ENCODE results near the gene UBE2I.

The UBE2I gene

DNA sequence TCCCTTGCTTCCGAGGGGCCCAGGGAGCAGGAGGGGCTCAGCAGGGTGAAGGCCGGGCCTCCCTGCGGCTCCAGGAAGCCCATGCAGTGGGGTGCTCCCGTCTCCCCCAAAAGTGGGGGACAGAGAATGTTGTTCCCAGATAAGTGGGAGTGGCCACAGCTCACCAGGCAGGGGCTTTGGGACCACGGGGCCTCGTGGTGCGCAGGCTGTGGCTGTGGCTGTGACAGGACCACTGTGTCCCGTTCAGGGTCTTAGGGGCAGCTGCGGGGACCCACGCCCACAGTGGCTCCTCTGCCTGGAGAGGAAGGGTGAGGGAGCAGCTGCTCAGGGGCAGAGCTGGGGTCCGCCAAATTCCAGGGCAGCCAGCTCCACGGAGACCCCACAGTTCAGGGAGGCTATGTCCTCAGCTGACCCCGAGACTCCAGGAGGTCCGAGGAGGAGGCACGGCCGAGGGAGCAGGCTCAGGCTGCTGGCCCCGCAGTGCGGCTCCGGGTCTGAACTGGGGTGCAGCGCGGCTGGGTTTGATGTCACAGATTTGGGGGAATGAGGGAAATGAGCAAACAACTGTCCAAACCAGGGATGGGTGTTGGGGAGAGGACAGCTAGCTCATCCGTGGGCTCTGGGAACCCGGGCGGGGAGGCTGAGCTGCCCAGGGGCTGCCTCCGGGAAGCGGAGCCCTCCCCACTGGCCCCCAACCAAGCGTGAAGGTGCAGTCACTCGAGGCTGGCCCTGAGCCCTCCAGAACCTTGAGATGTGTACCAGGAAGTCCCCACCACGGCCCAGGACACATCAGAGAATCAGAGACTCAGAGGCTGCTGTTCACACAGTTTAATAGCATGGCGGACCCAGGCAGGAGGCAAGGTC is 30.1 kb upstream of the UBE2I start:
- no peak for FAIRE-seq
- TF ChIP-seq TAF1 (IDR thresholded peaks at IDR 0.05; ENCODE audit: borderline replicate concordance, low read depth, low read length), result no peak
- TF ChIP-seq POLR2A (IDR thresholded peaks at IDR 0.05; ENCODE audit: low read depth, low read length), result no peak
- no peak for TF ChIP-seq POLR2AphosphoS5 (IDR thresholded peaks at IDR 0.05; ENCODE audit: low read depth, low read length)
- DNase-seq (ENCODE audit: insufficient read length), result no peak

DNA sequence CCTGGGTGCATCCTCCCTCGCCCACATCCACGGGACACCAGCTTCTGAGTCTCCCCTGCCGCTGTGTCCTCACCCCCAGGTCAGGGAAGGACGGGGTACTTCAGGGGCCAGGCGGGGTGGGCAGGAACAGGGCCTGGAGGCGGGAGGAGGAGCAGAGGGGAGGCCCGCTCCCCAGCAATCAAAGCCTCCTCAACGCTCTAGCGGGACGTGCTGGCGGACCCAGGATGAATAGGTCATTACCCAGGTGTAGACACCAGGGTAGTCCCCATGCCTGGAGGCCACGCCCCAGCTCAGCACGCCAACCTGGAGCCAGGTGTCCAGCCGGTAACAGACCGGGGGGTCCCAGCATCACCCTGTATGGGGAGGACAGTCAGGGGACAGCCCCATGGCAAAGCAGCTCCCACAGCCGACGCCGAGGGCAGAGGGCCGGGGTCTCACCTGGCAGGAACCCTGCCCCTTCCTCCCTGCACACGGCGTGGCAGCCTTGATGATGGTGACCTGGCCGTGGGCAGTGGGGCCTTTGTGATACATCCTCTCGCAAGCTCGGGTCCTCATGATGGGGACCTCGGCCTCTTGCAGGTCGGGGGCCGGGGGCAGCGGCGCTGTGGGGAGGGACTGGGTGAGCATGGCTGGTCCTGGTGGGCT is 29.4 kb upstream of the UBE2I start:
- DNase-seq (ENCODE audit: insufficient read length), result no peak
- FAIRE-seq, result no peak
- no peak for TF ChIP-seq POLR2AphosphoS5 (IDR thresholded peaks at IDR 0.05; ENCODE audit: low read depth, low read length)
- no peak for TF ChIP-seq POLR2A (IDR thresholded peaks at IDR 0.05; ENCODE audit: low read depth, low read length)
- no peak for TF ChIP-seq TAF1 (IDR thresholded peaks at IDR 0.05; ENCODE audit: borderline replicate concordance, low read depth, low read length)

DNA sequence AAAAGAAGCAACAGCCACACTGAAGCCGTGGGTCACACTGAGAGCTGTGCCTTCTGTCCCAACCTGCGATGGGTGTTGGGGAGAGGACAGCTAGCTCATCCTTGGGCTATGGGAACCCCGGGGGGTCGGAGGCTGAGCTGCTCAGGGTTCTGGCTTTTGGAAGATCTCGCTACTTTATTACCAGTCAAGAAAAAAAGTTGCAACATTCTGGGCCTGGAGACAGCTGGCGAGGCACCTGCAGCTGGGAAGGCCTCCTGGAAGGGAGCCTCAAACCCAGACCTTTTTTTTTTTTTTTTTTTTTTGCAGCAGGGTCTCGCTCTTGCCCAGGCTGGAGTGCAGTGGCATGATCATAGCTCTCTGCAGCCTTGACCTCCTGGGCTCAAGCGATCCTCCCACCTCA is 28.7 kb upstream of the UBE2I start:
- DNase-seq (ENCODE audit: insufficient read length) (no peak), FAIRE-seq (no peak)
- TF ChIP-seq POLR2AphosphoS5 (IDR thresholded peaks at IDR 0.05; ENCODE audit: low read depth, low read length) (no peak), TAF1 (IDR thresholded peaks at IDR 0.05; ENCODE audit: borderline replicate concordance, low read depth, low read length) (no peak), POLR2A (IDR thresholded peaks at IDR 0.05; ENCODE audit: low read depth, low read length) (no peak)

DNA sequence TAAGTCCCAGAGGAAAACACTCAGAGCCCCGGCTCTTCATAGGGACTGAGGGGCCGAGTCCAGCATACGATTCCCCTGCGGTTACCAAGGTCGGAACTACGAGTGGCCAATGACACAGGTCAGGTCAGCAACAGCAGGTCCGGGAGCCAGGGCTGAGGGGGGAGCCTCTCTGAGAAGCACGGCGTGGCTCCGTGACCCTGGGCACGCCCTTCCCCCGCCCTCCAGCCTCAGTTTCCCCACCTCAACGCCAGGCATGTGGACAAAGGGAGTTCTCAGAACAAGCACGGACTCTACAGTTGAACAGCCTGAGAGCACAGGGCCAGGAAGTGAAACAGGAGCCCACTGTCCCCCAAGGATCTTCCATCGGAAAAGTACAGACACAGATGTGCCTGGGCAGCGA is 27.9 kb upstream of the UBE2I start:
- no peak for TF ChIP-seq TAF1 (IDR thresholded peaks at IDR 0.05; ENCODE audit: borderline replicate concordance, low read depth, low read length)
- TF ChIP-seq POLR2AphosphoS5 (IDR thresholded peaks at IDR 0.05; ENCODE audit: low read depth, low read length), result no peak
- TF ChIP-seq POLR2A (IDR thresholded peaks at IDR 0.05; ENCODE audit: low read depth, low read length), result no peak
- DNase-seq (ENCODE audit: insufficient read length), result no peak
- FAIRE-seq, result no peak

DNA sequence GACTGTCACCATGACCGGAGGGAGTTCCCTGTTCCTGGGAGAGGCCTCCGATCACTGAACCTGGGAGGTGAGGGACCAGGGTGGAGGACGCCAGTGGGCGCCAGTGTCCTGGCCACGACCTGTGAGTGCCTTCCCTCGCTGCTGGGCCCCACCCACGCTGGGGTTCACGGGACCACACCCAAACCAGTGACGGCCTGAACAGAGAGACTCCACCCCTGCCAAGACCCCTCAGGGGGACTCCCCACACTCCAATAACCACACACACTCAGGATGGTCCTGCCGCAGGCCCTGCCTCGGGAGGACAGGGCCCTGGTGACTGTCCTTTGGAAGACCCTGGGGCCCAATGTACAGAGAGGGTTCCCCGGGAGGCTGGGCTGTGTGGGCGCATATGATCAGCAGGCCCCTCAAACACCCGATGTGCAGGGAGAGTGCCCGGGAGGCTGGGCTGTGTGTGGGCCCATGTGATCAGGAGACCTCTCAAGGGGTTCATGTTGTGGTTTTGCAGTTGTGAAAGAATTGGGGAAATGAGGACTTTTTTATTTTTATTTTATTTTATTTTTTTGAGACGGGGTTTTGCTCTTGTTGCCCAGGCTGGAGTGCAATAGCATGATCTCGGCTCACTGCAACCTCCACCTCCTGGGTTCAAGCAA is 27.0 kb upstream of the UBE2I start:
- DNase-seq (ENCODE audit: insufficient read length) (no peak), FAIRE-seq (no peak)
- no peak for TF ChIP-seq POLR2AphosphoS5 (IDR thresholded peaks at IDR 0.05; ENCODE audit: low read depth, low read length)
- TF ChIP-seq TAF1 (IDR thresholded peaks at IDR 0.05; ENCODE audit: borderline replicate concordance, low read depth, low read length), result no peak
- TF ChIP-seq POLR2A (IDR thresholded peaks at IDR 0.05; ENCODE audit: low read depth, low read length), result no peak

DNA sequence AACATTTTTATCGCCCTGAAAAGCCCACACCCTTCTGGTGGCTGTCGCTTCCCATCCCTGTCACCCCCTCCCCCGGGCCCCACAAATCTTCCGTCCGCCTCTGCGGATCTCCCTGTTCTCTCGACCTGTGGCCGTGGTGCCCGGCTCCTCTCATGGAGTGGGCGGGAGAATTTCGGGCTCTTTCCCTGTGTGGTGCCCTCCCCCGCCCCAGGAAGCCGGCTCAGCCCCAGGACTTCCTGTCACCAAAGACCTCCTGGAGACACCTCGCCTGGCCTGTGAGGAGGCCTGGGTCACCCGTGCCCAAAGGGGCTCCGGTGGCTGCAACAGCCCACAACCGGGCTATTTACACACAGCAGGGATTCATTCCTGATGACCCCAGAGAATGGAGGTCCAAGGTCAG is 26.1 kb upstream of the UBE2I start:
- TF ChIP-seq POLR2AphosphoS5 (IDR thresholded peaks at IDR 0.05; ENCODE audit: low read depth, low read length) (no peak), TAF1 (IDR thresholded peaks at IDR 0.05; ENCODE audit: borderline replicate concordance, low read depth, low read length) (no peak), POLR2A (IDR thresholded peaks at IDR 0.05; ENCODE audit: low read depth, low read length) (no peak)
- FAIRE-seq (no peak), DNase-seq (ENCODE audit: insufficient read length) (no peak)

DNA sequence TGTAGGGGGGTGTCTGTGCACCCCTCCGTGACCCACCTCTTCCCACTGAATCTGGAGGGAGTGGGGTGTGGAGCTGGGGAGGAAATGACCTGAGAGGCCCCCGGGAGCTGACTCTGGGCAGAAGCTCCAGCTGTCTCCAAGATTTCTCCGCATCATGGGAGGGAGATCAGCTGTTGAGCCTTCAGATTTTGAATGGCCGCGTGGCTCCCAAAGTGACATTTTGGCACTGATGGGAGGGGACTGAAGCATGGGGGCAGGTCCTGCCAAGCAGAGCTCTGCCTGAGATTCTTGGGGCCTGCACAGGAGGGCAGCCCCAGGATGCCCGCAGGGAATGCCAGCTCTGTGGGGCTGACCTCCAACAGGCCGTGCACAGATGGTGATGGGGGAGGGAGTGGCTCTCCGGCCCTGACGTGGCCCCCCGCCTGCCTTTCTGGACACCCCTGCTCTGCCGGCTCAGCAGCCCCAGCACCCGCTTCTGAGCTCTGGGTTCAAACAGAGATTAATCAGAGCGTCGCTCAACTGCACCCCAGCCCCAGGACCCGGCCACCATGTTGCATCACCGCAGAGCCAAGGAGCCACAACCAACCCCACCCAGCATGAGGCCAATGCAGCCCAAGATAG is 25.3 kb upstream of the UBE2I start:
- no peak for TF ChIP-seq POLR2AphosphoS5 (IDR thresholded peaks at IDR 0.05; ENCODE audit: low read depth, low read length)
- TF ChIP-seq POLR2A (IDR thresholded peaks at IDR 0.05; ENCODE audit: low read depth, low read length), result no peak
- TF ChIP-seq TAF1 (IDR thresholded peaks at IDR 0.05; ENCODE audit: borderline replicate concordance, low read depth, low read length), result no peak
- FAIRE-seq, result no peak

DNA sequence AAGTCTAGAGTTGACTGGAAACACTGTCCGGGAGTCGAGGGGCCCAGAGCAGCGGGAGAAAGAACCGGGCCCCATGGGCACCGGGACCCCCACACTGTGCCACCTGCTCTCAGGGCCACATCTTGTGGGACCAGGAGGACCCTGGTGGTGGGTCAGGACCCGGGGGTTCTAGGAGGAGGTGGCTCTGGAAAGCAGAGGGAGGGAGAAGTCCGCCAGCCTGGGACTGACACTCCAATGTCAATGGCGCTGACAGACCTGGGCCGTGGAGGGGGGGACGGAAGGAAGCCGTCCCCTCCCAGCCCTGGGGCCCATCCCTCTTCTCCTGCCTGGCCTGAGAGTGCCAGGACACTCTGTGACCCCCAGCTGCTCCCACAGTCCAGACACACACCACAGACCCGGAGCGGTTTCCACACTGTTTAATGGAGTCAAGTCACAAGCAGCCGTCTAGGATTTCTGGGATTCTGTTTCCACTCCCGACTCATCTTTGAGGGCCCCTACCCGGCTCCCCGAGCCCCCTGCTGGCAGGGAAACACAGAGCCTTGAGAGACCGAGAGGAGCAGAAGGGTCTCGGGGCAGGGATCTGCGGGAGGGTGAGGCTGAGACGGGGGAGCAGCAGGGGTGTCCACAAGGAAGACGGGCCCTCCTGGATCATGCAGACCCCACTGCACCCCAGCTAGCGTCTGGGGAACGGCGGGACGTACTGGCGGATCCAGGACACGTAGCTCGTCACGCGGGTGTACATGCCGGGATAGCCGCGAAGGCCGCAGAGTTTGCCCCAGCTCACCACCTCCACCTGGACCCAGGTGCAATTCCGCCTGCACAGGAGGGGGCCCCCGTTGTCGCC is 23.5 kb upstream of the UBE2I start:
- DNase-seq (ENCODE audit: insufficient read length) (no peak), FAIRE-seq (no peak)
- TF ChIP-seq POLR2A (IDR thresholded peaks at IDR 0.05; ENCODE audit: low read depth, low read length), result no peak
- TF ChIP-seq TAF1 (IDR thresholded peaks at IDR 0.05; ENCODE audit: borderline replicate concordance, low read depth, low read length), result no peak
- no peak for TF ChIP-seq POLR2AphosphoS5 (IDR thresholded peaks at IDR 0.05; ENCODE audit: low read depth, low read length)

More for the DNA sequence above, 25.3 kb upstream of the UBE2I start:
- DNase-seq (ENCODE audit: insufficient read length), result no peak

DNA sequence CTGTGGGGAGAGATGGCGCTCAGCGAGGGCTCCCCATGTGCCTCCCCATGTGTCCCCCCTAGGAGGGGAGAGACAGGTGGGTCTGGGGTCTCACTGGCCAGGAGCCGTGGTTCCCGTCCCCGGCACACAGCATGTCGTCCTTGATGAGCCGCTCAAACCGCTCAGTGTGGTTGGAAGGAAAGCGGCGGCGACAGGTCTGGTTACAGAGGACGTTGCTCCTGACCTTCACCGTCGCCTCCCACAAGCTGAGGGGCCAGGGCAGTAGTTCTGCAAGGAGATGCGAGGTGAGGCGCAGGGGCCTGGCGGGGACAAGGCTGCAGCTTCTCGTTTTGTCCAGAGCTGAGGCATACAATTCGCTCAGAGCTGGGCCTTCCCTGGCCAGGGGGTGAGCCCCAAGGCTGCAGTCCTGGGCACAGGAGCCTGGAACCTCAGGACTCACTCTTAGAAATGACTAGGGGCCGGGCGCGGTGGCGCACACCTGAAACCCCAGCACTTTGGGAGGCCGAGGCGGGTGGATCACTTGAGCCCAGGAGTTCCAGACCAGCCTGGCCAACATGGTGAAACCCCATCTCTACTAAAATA is 22.8 kb upstream of the UBE2I start:
- FAIRE-seq (no peak), DNase-seq (ENCODE audit: insufficient read length) (no peak)
- TF ChIP-seq TAF1 (IDR thresholded peaks at IDR 0.05; ENCODE audit: borderline replicate concordance, low read depth, low read length) (no peak), POLR2A (IDR thresholded peaks at IDR 0.05; ENCODE audit: low read depth, low read length) (no peak), POLR2AphosphoS5 (IDR thresholded peaks at IDR 0.05; ENCODE audit: low read depth, low read length) (no peak)

DNA sequence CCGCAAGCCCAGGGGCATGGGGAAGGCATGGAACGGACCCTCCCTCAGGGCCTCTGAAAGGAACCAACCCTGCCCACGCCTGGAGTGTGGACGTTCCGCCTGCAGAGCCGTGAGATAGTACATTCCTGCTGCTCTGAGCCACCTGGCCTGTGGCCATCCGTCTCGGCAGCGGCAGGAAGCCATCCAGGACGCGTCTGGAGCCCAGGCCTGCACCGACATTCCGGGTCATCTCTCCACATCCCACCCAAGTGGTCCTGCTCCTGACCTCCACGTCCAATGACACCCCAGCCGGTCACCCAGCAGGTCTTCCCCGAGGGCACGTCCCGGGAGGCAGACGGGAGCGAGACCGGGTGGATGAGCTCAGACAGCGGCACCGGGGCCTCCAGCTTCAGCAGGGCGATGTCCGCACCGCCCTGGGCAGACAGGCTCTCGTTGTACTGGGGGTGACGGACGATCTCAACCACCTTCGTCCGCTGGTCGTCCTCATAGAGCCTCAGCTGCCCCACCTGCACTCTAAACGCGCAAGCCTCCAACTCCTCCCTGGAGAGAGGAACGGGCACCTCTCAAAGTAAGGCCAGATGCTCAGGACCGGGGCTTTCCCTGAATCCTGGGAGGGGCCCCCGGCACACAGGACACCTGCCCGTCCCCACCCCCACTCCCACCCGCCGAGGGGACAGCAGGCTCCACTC is 21.3 kb upstream of the UBE2I start:
- no peak for DNase-seq (ENCODE audit: insufficient read length)
- TF ChIP-seq POLR2A (IDR thresholded peaks at IDR 0.05; ENCODE audit: low read depth, low read length) (no peak), POLR2AphosphoS5 (IDR thresholded peaks at IDR 0.05; ENCODE audit: low read depth, low read length) (no peak), TAF1 (IDR thresholded peaks at IDR 0.05; ENCODE audit: borderline replicate concordance, low read depth, low read length) (no peak)
- no peak for FAIRE-seq

All from GM12892 (cell line).